ENCODE measurements around the gene EFHD2.

DNA sequence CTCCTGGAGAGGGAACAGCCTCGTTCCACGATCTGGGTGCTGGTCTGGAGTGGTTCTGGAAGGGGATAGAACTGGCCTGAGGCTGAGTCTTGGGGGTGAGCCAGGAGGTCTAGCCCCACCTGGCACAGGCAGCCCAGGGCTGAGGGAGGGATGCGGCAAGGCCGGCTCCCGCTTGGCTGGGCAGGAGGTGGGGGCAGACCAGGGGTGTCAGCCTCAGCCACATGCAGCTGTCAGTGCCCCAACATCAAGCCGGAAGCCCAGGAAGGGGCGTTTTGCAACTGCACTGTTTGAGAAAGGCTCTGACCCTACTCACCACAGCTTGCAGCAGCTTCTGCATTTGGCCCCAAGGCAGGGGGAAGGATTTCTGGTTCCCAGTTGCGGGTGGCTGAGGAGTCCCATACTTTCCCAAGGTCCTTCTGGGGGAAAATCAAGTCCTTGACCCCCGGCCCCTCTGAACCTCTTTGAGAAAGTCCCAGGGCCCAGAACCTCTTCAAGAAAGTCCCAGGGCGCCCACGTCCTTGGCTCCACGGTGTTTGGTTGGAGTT is 2.0 kb downstream of the EFHD2 start:
- TF ChIP-seq, protein P1, sequence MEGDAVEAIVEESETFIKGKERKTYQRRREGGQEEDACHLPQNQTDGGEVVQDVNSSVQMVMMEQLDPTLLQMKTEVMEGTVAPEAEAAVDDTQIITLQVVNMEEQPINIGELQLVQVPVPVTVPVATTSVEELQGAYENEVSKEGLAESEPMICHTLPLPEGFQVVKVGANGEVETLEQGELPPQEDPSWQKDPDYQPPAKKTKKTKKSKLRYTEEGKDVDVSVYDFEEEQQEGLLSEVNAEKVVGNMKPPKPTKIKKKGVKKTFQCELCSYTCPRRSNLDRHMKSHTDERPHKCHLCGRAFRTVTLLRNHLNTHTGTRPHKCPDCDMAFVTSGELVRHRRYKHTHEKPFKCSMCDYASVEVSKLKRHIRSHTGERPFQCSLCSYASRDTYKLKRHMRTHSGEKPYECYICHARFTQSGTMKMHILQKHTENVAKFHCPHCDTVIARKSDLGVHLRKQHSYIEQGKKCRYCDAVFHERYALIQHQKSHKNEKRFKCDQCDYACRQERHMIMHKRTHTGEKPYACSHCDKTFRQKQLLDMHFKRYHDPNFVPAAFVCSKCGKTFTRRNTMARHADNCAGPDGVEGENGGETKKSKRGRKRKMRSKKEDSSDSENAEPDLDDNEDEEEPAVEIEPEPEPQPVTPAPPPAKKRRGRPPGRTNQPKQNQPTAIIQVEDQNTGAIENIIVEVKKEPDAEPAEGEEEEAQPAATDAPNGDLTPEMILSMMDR (IDR thresholded peaks at IDR 0.05): no peak
- TF ChIP-seq POLR2A (IDR thresholded peaks at IDR 0.05): no peak
